Measurements from ENCODE around the gene FHIT. TPM values are rescaled to one million over a fixed set of nuclear protein-coding genes. Genes with fewer than 3 reads are reported as not detected.

Gene FHIT
- polyA plus RNA-seq, 1 of the 3 experiments (the other 2 are of a cell fraction): 0.41 TPM

- H3K36me3 ChIP-seq (replicated peaks in 1 of 2; ENCODE audit: control insufficient read depth in 1 of 2, insufficient read depth in 2 of 2, low read length in 1 of 2): no peaks in the 10 kb centered on the region
- H3K27ac ChIP-seq (ENCODE audit: low read depth in 2 of 2, low read length in 1 of 2): no peak overlapping the region
- H4K20me1 ChIP-seq (ENCODE audit: insufficient read depth): no peaks in the 10 kb centered on the region
- no peak overlapping the region for H3K4me3 ChIP-seq (ENCODE audit: low read depth in 2 of 2, low read length in 1 of 2)
- POLR2A ChIA-PET: no interaction called here
- no peaks in the 10 kb centered on the region for H3F3A ChIP-seq (replicated peaks; ENCODE audit: insufficient read depth)
- no peaks in the 10 kb centered on the region for H3K79me2 ChIP-seq (ENCODE audit: insufficient read depth)
- no peaks in the 10 kb centered on the region for H3K4me1 ChIP-seq (ENCODE audit: control insufficient read depth in 1 of 2, insufficient read depth in 2 of 2, low read depth in 1 of 2, low read length in 1 of 2)
- H3K27me3 ChIP-seq (ENCODE audit: insufficient read depth): no peaks in the 10 kb centered on the region
- H3K9me3 ChIP-seq: no peaks in the 10 kb centered on the region
- TF ChIP-seq RXRA (IDR thresholded peaks at IDR 0.05; ENCODE audit: borderline replicate concordance, low read depth) (no peak), ELF1 (IDR thresholded peaks at IDR 0.05) (no peak), REST (IDR thresholded peaks at IDR 0.05; ENCODE audit: low read depth, low read length) (no peak), EZH2phosphoT487 (IDR thresholded peaks at IDR 0.05; ENCODE audit: borderline replicate concordance, low read depth) (no peak), JUND (IDR thresholded peaks at IDR 0.05) (no peak), EP300 (IDR thresholded peaks at IDR 0.05; ENCODE audit: borderline replicate concordance in 1 of 2, low read depth in 1 of 2, low read length in 1 of 2) (no peak), NRF1 (IDR thresholded peaks at IDR 0.05; ENCODE audit: low read depth, low read length) (no peak), FOSL2 (IDR thresholded peaks at IDR 0.05; ENCODE audit: borderline replicate concordance, low read depth) (no peak), MAX (IDR thresholded peaks at IDR 0.05; ENCODE audit: low read depth) (no peak), RFX5 (IDR thresholded peaks at IDR 0.05; ENCODE audit: low read length) (no peak), MEF2A (IDR thresholded peaks at IDR 0.05; ENCODE audit: borderline replicate concordance, low read depth) (no peak)
- no peak overlapping the region for H3K9ac ChIP-seq
- H3K4me2 ChIP-seq: no peak overlapping the region
- CTCF ChIA-PET: no interaction called here
- no peaks in the 10 kb centered on the region for H3K9me2 ChIP-seq
- no peak overlapping the region for H2AFZ ChIP-seq (ENCODE audit: low read depth)
- DNase-seq: no peak
- WGBS (ENCODE audit: low lambda C conversion rate): 40% methylated on average over 3 of the region's 3 CpGs
These were observed 1180.9 kb downstream of the FHIT start for GRCh38 chr3:60070366-60070765.

- Histone ChIP-seq H3K9me2 (no peaks in the 10 kb centered on the region), H3K9me3 (no peaks in the 10 kb centered on the region), H3K4me1 (ENCODE audit: control insufficient read depth in 1 of 2, insufficient read depth in 2 of 2, low read depth in 1 of 2, low read length in 1 of 2) (no peaks in the 10 kb centered on the region), H3K4me2 (no peak overlapping the region), H3K4me3 (ENCODE audit: low read depth in 2 of 2, low read length in 1 of 2) (no peak overlapping the region), H3K9ac (no peak overlapping the region), H3F3A (replicated peaks; ENCODE audit: insufficient read depth) (no peaks in the 10 kb centered on the region), H3K79me2 (ENCODE audit: insufficient read depth) (no peaks in the 10 kb centered on the region), H4K20me1 (ENCODE audit: insufficient read depth) (no peaks in the 10 kb centered on the region), H2AFZ (ENCODE audit: low read depth) (no peak overlapping the region), H3K36me3 (replicated peaks in 1 of 2; ENCODE audit: control insufficient read depth in 1 of 2, insufficient read depth in 2 of 2, low read length in 1 of 2) (no peaks in the 10 kb centered on the region), H3K27ac (ENCODE audit: low read depth in 2 of 2, low read length in 1 of 2) (no peak overlapping the region), H3K27me3 (ENCODE audit: insufficient read depth) (no peaks in the 10 kb centered on the region)
- DNase-seq: no peak
- ChIA-PET POLR2A (no interaction called here), CTCF (interaction anchor here (1.5 kb wide), 1 partner anchor 1305 kb away, joined by 3 read pairs; no protein-coding TSS in a partner anchor)
- 21% methylated on average over 2 of the region's 2 CpGs for WGBS (ENCODE audit: low lambda C conversion rate)
- TF ChIP-seq REST (IDR thresholded peaks at IDR 0.05; ENCODE audit: low read depth, low read length) (no peak), MAX (IDR thresholded peaks at IDR 0.05; ENCODE audit: low read depth) (no peak)
These were observed 1185.9 kb downstream of the FHIT start for GRCh38 chr3:60065227-60065868.
